ENCODE results near the gene PNRC1. TPM values are rescaled to one million over a fixed set of nuclear protein-coding genes. Genes with fewer than 3 reads are reported as not detected.

The PNRC1 gene
- polyA plus RNA-seq, 1 donor from 2014 or later, result 22.2 TPM

GRCh38 chr6:89069536-89070163 is 10.9 kb upstream of the PNRC1 start:
- Histone ChIP-seq H3K9me3 (ENCODE audit: low read length) (no peaks in the 10 kb centered on the region), H3K27me3 (ENCODE audit: insufficient read depth, low read depth, low read length) (no peaks in the 10 kb centered on the region), H3K4me2 (ENCODE audit: low read length) (no peak overlapping the region), H3K27ac (ENCODE audit: low read length) (no peak overlapping the region), H3K9ac (ENCODE audit: low read length) (no peak overlapping the region), H3K9me2 (ENCODE audit: insufficient read depth, low read length) (no peaks in the 10 kb centered on the region), H3K79me2 (replicated peaks; ENCODE audit: insufficient read depth, low read length) (no peaks in the 10 kb centered on the region), H3K4me3 (ENCODE audit: low read length) (no peak overlapping the region), H3F3A (ENCODE audit: insufficient read depth, low read length, poor library complexity, severe bottlenecking) (no peaks in the 10 kb centered on the region), H4K20me1 (ENCODE audit: insufficient read depth) (no peaks in the 10 kb centered on the region), H3K36me3 (ENCODE audit: insufficient read depth, low read length) (no peaks in the 10 kb centered on the region), H2AFZ (ENCODE audit: low read depth, low read length) (no peak overlapping the region)
- TF ChIP-seq EP300 (conservative IDR thresholded peaks at IDR 0.05; ENCODE audit: poor library complexity, severe bottlenecking), result no peak
- TF ChIP-seq MXI1 (conservative IDR thresholded peaks at IDR 0.05; ENCODE audit: poor library complexity, severe bottlenecking), result no peak
- TF ChIP-seq EZH2 (IDR thresholded peaks at IDR 0.05; ENCODE audit: borderline replicate concordance, insufficient read depth, low read length, poor library complexity, severe bottlenecking), result no peak
- TF ChIP-seq REST (IDR thresholded peaks at IDR 0.05; ENCODE audit: borderline replicate concordance), result no peak
- no peak for TF ChIP-seq SMC3 (conservative IDR thresholded peaks at IDR 0.05; ENCODE audit: poor library complexity)
- TF ChIP-seq POLR2AphosphoS5 (IDR thresholded peaks at IDR 0.05), result no peak
- no peak for TF ChIP-seq TAF1 (IDR thresholded peaks at IDR 0.05; ENCODE audit: low read depth)
- TF ChIP-seq CTCF (IDR thresholded peaks at IDR 0.05; ENCODE audit: poor library complexity, severe bottlenecking), result no peak
- no peak for TF ChIP-seq RAD21 (conservative IDR thresholded peaks at IDR 0.05)

- Histone ChIP-seq H3K9ac (ENCODE audit: low read length) (no peak overlapping the region), H4K20me1 (ENCODE audit: insufficient read depth) (no peaks in the 10 kb centered on the region), H3K4me2 (ENCODE audit: low read length) (no peak overlapping the region), H2AFZ (ENCODE audit: low read depth, low read length) (no peak overlapping the region), H3K27ac (ENCODE audit: low read length) (no peak overlapping the region), H3K79me2 (replicated peaks; ENCODE audit: insufficient read depth, low read length) (no peaks in the 10 kb centered on the region), H3K36me3 (ENCODE audit: insufficient read depth, low read length) (no peaks in the 10 kb centered on the region), H3K4me3 (ENCODE audit: low read length) (no peak overlapping the region), H3F3A (ENCODE audit: insufficient read depth, low read length, poor library complexity, severe bottlenecking) (no peaks in the 10 kb centered on the region), H3K27me3 (ENCODE audit: insufficient read depth, low read depth, low read length) (no peaks in the 10 kb centered on the region), H3K9me3 (ENCODE audit: low read length) (no peaks in the 10 kb centered on the region), H3K9me2 (ENCODE audit: insufficient read depth, low read length) (no peaks in the 10 kb centered on the region)
- no peak for TF ChIP-seq RAD21 (conservative IDR thresholded peaks at IDR 0.05)
- no peak for TF ChIP-seq MXI1 (conservative IDR thresholded peaks at IDR 0.05; ENCODE audit: poor library complexity, severe bottlenecking)
- no peak for TF ChIP-seq POLR2AphosphoS5 (IDR thresholded peaks at IDR 0.05)
- no peak for TF ChIP-seq EP300 (conservative IDR thresholded peaks at IDR 0.05; ENCODE audit: poor library complexity, severe bottlenecking)
- no peak for TF ChIP-seq EZH2 (IDR thresholded peaks at IDR 0.05; ENCODE audit: borderline replicate concordance, insufficient read depth, low read length, poor library complexity, severe bottlenecking)
- no peak for TF ChIP-seq REST (IDR thresholded peaks at IDR 0.05; ENCODE audit: borderline replicate concordance)
- TF ChIP-seq CTCF (IDR thresholded peaks at IDR 0.05; ENCODE audit: poor library complexity, severe bottlenecking), result no peak
- TF ChIP-seq SMC3 (conservative IDR thresholded peaks at IDR 0.05; ENCODE audit: poor library complexity), result no peak
- no peak for TF ChIP-seq TAF1 (IDR thresholded peaks at IDR 0.05; ENCODE audit: low read depth)
These were observed 9.5 kb upstream of the PNRC1 start for GRCh38 chr6:89071036-89071435.
